GM18861 (cell line): ENCODE measurements around the gene RNU1-3.
"Not testable (repeated sequence)": the region's sequence is repeated elsewhere in the genome, so short reads cannot be mapped to it uniquely, and the experiment has no call there.

ENCODE experiments used
- ATAC-seq: cut with Tn5 transposase; IDR thresholded peaks from one replicate; pipeline ENCODE4 v1.9.1; 2021; ENCODE audit not compliant: unreplicated experiment

RNU1-3 gene

DNA sequence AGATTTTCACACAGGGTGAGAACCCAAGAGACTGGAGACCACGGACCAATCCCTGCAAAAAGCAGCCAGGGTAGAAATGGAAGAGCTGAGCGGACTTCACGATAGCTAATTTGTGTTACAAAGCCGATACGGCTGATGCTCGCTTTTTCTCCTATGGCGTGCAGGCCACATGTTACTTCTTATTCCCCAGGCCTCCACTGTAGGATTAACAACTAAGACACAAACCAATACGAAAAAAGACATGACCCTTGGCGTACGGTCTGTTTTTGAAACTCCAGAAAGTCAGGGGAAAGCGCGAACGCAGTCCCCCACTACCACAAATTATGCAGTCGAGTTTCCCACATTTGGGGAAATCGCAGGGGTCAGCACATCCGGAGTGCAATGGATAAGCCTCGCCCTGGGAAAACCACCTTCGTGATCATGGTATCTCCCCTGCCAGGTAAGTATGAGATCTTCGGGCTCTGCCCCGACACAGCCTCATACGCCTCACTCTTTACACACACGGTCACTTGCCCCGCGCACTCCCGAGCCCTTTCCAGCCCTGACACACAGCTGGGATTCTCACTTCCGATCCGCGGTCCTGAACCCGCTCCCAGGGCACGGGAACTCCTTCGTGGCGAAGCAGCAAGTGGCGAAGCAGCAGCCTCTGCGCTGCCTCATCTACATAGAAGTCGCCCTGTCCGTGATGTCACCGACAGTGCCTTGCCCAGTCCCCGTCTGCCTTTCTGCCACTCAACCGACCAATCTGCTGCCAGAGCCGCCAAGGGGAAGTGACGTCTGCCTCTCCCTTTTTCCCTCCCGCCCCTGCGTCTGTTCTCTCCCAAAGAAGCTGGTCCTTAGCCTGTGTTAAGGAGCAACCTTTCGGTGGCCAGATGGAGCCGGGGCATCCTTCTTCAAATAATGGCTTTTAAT, at the start of gene RNU1-3:
Gene RNU1-3 (minus strand): TSS at position 447 of the 912 bp plus-strand sequence.
- peak; percentile 84 for ATAC-seq

DNA sequence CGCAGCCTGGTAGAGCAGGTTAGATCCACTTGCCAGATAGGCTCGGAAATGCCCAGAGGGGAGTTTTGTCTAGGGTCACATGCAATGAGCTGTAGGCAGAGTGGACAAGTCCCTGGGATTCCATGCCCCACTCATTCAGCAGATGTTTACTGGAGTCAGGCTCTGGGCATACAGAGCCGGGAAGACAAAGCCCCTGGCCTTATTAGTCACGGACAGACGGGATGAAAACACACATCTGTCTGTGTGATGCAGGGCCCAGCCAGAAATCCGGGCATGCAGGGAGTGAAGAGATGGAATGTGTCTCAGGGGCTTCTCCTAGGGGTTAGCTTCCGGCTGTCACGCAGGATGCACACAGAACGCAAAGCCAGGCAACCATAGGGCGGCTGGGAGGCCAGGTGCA, 46.7 kb upstream of the RNU1-3 start:
- not testable (repeated sequence) for ATAC-seq

DNA sequence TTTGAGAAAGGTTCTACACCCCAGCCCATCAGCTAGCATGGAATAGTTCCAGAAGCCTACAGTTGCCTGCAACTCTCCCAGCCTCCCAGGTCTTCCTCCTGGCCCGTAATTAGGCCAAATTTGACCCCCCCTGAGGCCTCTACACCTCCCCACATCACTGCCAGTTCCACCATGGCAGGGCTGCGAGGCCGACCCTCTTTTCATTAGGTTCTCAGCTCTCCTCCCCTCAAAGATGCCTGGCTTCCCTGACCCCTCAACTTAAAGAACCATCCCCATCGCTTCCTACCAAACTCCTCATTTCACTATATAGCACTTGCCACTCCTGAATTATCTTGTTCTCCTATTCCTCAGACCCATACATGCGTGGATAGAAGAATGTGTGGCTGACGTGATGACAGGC, 46.2 kb upstream of the RNU1-3 start:
- not testable (repeated sequence) for ATAC-seq

DNA sequence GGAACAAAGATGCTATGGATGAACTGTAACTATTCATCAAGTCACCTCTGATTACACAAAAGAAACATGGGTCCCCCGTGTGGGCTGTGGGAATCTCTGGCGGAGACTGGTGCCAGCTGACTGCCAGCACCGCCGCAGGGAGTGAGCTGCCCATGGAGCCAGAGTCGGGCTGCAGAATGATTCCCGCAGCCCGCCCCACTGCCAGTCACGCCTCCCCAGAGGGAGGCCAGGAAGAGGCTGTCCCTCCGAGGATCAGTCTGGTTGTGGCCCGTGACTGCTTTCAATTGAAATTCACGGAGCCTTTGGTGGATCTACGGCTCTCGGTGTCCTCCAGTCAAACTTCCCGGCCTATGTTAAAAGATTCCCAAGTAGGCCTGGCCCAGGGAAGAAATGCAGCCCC, 45.8 kb upstream of the RNU1-3 start:
- ATAC-seq = not testable (repeated sequence)

DNA sequence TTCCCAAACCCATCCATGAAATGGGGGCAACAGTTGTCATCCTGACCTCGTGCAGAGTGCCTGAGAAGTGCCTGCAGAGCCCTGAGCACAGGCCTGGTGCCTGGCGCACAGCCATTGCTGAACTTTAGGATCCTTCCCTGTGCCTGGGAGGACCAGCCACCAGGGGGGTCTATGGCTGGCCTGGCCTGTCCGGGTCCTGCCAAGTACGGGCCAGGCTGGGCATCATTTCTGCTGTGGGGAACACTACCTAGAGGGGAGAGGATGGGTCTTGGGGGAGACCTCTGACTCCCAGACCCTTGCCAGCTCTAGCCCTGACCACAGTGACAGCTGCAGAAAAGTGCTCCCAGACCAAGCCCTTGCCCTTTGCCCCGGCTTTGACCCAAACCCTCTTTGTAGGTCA, 45.4 kb upstream of the RNU1-3 start:
- ATAC-seq = not testable (repeated sequence)

DNA sequence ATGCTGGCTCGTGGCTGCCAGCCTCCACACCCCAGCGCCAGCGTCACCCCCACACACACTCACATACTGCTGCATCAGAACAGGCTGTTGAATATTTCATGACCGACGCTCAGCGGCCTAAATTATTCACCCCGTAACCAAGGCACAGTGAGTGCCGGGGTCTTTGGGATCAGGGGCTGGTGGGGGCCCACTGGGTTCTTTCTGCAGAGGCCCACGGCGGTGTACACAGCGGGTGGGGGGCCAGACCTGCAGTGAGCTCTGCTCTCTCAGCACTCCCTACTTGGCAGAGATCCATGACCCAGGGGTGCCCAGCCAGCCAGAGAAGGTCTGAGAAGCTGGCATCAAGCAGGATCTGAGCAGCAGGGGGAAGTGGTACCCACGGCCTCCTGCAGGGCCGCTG, 43.9 kb upstream of the RNU1-3 start:
- not testable (repeated sequence) for ATAC-seq

DNA sequence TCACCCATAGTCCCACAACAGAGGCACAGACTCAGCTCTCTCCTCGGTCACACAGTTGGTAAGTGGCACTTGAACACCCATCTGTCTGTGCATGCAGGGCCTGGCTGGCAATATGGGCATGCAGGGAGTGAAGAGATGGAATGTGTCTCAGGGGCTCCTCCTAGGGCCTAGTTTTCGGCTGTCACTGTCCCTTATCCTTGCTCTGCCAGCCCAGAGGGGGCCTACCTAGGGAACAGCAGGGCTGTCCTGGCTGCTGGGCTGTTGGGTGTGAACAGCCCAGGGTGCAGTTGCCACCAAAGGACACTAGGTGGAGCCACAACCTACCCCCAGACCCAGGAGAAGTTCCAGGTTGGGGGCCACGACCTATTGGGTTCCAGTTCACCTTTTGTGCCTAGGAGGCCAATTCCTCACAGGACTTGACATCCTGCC, 42.9 kb upstream of the RNU1-3 start:
- not testable (repeated sequence) for ATAC-seq

DNA sequence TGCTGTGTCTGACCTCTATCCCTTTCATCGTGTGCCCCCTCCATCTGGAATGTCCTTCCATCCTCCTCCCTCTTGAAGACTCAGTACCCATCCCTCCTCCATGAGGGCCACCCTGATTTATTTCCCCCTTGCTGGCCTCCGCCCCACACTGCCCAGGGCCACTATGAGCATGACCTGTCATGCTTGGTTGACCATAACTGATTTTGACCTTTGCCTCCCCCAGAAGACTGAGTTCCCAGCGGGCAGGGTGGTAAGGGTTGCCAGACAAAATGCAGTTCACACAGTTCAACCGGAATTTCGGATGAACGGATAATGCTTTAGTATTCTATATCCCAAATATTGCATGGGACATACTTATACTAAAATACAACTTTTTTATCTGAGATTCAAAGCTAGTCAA, 42.0 kb upstream of the RNU1-3 start:
- not testable (repeated sequence) for ATAC-seq

DNA sequence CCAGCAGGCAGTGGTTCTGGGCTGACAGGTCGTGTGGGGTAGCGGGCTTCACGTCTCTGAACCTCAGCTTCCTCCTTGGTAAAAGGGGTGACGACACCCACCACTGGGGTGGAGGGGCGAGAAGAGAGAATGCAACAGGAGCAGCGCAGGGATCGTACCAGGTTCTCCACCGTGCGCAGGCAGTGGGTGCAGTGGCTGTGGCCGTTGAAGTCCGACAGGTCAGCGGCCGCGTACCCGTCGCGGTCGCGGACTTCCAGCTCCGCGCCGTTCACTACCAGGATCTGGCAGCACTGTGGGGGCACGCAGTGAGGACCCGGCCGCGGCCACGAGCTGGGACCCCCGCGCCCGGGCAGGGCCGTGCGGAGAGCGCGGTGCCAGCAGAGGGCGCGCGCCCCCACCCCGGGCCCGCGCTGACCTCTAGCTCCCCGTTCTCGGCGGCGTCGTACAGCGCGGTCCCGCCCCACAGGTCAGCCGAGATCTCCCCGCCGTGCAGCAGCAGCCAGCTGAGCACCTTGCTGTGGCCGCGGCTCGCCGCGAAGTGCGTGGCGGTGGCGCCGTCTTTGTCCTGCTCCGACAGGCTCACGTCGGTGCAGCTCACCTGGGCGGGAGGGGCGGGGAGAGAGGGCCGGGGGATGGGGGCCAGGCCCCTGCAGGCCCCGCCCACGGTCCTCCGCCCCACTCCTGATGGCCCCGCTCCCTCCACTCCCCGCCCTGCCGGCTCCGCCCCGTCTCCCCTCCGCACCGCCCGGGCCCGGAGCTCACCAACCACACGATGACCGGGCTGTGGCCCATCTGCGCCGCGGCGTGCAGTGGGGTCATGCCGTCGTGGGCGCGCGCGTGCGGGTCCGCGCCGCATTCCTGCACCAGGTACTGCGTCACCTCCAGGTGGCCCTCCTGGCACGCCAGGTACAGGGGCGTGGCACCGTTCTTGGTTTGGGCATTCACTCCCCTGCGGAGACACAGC, 40.7 kb upstream of the RNU1-3 start:
- not testable (repeated sequence) for ATAC-seq

DNA sequence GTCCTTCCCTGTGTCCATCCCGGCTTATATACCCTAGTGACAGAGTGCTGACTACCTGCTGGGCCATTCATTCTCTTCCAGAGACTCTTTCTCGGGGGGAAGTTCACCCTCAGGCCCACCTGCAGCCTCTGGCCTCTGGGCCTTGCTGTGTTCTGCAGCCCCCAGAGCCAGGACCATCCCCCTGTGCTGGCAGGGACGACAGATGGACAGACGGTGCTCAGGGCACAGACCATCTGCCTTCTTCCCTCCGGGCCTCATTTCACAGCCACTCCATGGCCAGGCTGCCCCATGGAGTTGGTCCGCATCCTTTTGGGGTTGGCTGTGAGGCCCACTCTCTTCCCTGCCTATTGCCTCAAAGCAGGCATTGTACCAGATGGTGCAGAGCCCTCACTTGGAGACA, 39.6 kb upstream of the RNU1-3 start:
- ATAC-seq = not testable (repeated sequence)

DNA sequence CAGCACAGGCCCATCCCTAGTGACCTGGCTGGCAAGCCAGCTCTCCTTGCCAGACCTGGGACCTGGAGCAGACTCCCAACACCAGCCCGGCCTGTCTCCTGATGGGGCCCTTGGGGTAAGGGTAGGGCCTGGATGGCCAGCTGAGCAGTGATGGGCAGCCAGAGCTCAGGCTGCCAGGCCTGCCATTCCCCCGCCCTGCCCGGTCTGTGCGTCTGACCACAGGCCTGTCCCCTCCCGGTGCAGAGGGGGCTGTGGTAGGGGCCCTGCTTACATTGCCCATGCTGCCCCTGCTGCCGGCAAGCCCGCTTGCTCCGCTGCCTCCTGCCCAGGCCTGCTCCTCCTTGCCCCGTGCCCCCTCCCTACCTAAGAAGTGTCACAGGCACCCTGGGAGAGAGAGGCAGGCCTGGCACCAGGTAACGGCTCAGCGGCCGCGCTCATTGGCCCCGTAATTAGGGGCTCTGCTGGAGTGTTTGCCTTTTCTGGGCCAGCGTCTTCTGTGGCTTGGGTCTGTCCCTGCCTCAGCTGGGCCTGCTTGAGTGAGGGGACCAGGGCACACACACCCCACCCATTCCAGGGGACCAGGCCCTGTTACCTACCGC, 37.9 kb upstream of the RNU1-3 start:
- not testable (repeated sequence) for ATAC-seq

DNA sequence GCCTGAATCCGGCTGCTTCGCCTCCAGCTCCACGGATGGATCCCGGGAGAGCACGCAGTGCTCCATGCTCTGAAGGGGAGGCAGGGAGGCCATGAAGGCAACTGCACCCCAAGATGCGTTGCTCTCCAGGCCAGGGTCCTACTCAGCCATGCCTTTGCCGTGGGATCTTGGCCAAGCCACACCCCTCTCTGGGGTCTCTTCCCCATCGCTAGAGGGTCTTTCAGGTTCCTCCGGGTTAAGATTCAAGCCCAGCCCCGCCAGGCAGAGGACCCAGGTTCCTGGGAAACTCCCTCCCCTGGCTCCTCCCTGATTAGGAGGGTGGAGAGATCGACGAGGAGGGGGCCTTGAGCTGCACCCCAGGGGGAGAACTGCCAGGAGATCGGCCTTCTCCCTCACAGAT, 37.3 kb upstream of the RNU1-3 start:
- not testable (repeated sequence) for ATAC-seq

DNA sequence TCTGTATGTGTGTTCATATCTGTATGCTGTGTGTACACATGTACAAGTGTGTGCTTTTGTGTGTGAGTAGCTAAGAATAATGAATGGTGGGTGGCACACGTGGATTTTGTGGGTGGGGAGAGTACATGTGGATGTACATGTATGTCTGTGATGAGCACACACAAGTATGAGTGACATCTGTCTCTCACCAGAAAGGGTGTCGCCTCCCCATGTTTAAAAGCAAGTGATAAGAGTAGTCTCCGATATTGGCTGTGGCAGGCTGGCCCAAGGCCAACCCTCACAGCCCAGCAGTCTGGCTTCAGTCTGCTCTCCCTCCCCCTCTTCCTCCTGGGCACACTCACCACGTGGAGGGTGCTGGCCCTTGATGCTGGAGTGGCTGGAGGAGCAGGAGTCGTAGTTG, 36.9 kb upstream of the RNU1-3 start:
- ATAC-seq = not testable (repeated sequence)

DNA sequence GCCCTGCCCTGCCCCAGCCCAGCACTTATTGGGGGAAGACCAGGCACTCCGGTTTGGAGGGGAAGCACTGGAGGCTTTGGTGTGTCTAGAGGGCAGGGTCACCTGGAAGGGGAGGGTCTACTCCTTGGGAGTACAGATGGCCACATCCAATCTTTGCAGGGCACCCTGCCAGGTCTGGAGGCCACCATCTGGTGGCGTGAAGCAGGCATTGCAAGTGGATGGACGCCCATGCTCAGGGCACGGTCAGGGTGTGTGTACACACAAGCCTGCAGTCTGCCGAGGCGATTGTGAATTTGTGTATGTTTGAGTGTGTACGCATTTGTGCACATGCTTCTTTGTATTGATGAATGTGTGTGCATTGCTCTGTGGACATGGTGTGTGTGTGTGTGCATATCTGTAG, 36.4 kb upstream of the RNU1-3 start:
- ATAC-seq = not testable (repeated sequence)

DNA sequence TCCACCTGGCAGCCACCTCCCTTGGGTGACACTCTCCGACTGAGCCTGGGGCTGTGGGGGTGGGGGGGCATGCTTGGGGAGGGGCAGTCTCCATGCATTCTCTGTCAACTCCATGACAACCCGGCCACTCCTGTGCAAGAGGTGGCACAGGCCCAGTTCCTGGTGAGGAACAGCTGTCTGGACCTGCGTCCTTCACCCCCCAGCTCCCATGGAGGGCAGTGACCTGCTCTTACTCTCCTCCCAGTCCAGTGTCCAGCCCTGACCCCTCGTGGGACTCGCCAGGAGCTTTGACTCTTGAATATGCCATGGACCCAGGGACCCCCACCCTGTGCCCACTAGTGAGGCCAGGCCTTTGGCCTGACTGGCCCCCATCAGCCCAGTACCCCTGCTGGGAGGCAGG, 35.5 kb upstream of the RNU1-3 start:
- ATAC-seq = not testable (repeated sequence)

DNA sequence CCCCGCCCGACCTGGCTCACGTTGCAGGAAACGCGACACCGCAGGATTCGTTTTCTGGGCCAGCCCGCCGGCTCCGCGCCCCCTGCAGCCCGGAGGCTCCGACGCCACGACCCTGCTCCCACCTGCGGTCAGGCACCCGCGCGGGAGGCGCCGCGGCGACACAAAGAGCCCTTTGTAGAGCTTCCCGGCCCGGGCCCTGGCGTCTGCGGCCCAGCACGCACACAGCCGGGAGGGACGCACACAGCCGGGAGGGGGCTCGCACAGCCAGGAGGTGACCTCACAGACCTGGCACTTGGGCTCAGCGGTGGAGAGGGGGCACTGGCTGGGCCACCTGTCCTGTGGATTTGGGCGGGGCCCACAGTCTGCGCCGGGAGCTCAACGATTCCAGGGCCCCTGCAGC, 34.4 kb upstream of the RNU1-3 start:
- not testable (repeated sequence) for ATAC-seq

DNA sequence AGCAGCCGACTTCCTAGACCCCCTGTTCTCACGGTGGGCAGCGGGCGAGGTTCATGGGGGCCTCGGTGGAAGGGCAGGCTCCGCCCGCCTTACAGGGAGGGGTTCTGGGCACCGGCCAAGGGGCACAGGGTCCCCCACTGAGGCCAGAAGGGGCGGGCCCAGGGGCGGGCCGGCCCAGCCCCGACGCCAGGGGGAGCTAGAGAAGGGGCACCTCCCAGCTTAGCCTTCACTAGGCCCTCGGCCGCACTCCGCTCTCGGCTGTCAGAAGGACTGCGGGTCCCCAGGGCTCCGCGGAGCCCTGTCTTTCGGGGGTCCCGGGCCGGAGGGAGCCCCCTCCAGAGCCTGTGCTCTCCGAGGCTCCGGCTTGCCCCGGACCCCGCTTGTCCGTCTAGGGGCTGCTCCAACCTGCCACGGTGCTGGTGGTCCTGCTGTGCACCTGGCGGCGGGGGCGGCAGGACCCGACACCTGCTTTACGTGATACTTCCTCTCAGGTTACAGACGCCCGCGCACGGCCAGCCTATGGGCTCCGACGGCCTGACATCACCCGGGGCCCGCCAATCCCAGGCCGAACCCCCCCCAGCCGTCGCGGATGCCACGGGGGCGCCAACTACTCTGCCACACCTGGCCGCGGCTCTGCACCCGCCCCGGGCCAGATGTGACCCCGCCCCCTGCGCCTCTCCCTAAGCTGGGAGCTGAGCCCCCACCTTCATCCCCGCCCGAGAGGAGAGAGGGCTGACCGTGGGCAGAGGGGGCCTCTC, 33.6 kb upstream of the RNU1-3 start:
- ATAC-seq = not testable (repeated sequence)

DNA sequence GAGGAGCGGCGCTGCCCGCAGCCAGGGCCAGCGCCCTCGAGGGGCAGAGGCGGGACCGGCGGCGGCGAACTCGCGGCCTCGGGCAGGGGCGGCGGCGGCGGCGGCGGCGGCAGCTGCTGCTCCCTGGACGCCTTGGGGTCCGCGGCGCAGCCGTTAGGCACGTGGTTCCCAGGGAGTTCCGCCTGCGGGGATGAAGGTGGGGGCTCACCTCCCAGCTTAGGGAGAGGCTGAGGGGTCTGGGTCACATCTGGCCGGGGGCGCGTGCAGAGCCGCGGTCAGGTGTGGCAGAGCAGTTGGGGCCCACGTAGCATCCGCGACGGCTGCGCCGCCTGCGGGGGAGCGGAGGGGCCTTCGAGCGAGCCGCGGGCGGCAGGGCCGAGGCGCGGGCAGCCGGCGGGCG, 32.7 kb upstream of the RNU1-3 start:
- not testable (repeated sequence) for ATAC-seq

DNA sequence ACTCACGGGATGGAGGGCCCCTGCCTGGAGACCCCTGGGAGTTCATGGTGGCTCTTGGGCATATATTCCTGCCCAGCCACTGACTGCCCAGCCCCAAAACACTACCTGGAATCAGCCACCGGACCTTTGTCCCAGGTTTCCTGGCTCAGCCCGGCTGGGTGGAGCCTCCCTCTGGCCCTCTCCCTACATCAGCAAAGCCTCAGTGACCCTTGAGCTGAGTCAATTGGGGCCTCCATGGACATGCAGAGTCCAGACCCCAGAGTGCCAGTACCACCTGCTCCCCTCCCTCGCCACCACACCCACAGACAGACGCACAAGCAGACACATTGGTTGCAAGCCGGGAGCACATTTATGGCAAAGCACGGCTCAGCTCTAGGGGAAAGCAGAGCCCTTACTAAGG, 30.4 kb upstream of the RNU1-3 start:
- ATAC-seq = not testable (repeated sequence)

DNA sequence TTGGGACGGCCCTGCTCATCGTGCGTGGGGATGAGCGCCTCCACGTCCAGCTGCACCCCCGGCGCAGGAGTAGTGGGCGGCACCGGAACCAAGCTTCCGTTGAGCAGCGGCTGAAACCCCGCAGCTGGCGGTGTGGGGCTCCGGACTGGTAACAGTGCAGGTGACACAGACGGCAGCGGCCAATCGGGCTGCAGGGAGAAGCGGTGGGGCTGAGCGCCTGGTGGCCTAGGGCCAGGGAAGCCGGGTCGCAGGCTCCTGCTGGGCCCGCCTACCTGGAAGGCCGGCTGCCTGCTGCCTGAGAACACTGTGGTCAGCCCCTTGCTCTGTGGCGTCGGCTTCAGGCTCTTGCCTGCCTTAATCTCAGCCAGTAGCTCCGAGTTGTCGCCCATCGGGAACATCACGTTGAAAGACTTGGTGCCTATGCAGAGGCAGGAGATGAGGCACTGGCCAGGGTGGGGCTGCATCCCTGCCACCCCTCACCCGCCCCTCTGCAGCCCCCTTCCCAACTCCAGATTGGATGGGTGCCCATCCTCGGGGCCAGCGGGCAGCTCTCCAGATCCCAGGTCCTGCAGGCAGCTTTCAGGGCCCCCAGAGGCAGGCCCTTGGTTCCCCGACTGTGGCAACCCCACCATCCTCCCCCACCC, 29.9 kb upstream of the RNU1-3 start:
- ATAC-seq = not testable (repeated sequence)
